Neural progenitor cell (in vitro differentiated cells): ENCODE measurements around the gene GNAZ.

Source experiments
- EZH2 ChIP-seq: fragments of 200-600 bp; sonication (generic); IDR thresholded peaks from 2 replicates; pipeline ENCODE4 v1.6.1; 2017; ENCODE audit warnings: antibody characterized with exemption, mild to moderate bottlenecking, moderate library complexity
- EZH2phosphoT487 ChIP-seq: fragments of 200-600 bp; sonication (generic); IDR thresholded peaks from 2 replicates; pipeline ENCODE4 v1.6.1; 2017; ENCODE audit warnings: antibody characterized with exemption
- TF ChIP-seq, protein P1 (sequence below): fragments of 200-600 bp; sonication (generic); IDR thresholded peaks from 2 replicates; pipeline ENCODE4 v1.5.1; 2017; ENCODE audit warnings: antibody characterized with exemption, mild to moderate bottlenecking

DNA sequence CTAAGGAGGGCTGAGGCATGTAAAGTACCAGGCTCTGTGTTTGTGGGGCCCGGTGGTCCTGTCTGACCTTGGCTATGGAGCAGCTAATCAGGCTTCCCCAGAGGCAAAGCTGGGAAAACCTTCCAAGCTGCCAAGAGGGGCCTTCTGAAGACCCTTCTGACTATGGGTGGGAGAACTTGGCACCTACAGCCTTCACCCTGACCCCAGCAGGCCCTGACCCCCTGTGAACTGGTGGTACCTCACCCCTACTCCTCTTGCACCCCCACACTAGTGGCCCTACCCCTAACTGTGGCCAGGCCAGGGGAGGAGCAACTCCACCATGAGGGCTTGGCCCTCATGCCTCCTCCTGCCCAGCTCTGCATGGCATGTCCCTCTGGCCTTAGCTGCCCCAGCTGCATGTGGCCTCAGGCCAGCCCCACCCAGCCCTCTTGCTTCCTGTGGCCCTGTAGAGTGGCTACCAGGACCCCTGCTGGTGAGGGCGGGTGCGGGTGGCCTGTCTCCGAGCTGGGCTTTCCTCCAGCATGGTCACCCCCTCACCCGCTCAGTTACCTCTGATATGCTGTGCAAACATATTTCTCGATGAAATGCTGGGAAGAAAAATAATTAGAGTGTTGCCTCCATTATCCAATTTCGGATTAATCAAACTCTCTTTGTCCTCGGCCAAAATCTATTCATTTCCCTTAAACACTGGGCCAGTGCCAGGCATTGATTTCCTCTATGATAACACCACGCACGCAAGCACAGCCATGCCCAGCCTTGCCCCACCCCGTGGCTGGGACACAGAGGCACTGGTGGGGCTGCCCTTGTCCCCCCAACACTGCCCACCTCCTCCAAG, 7.5 kb downstream of the GNAZ start:
- TF ChIP-seq, protein P1, sequence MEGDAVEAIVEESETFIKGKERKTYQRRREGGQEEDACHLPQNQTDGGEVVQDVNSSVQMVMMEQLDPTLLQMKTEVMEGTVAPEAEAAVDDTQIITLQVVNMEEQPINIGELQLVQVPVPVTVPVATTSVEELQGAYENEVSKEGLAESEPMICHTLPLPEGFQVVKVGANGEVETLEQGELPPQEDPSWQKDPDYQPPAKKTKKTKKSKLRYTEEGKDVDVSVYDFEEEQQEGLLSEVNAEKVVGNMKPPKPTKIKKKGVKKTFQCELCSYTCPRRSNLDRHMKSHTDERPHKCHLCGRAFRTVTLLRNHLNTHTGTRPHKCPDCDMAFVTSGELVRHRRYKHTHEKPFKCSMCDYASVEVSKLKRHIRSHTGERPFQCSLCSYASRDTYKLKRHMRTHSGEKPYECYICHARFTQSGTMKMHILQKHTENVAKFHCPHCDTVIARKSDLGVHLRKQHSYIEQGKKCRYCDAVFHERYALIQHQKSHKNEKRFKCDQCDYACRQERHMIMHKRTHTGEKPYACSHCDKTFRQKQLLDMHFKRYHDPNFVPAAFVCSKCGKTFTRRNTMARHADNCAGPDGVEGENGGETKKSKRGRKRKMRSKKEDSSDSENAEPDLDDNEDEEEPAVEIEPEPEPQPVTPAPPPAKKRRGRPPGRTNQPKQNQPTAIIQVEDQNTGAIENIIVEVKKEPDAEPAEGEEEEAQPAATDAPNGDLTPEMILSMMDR = no peak
- TF ChIP-seq EZH2phosphoT487 (no peak), EZH2 (no peak)
